NCI-H1092 (cell line): ENCODE results near the gene SCYGR4.
"Not testable (repeated sequence)": the region's sequence is repeated elsewhere in the genome, so short reads cannot be mapped to it uniquely, and the experiment has no call there.

Experiments
- DNase-seq: peaks from one replicate; lab custom pipeline; 2025; lab: John Stamatoyannopoulos, UW

The SCYGR4 gene, protein sequence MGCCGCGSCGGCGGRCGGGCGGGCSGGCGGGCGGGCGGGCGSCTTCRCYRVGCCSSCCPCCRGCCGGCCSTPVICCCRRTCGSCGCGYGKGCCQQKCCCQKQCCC

DNA sequence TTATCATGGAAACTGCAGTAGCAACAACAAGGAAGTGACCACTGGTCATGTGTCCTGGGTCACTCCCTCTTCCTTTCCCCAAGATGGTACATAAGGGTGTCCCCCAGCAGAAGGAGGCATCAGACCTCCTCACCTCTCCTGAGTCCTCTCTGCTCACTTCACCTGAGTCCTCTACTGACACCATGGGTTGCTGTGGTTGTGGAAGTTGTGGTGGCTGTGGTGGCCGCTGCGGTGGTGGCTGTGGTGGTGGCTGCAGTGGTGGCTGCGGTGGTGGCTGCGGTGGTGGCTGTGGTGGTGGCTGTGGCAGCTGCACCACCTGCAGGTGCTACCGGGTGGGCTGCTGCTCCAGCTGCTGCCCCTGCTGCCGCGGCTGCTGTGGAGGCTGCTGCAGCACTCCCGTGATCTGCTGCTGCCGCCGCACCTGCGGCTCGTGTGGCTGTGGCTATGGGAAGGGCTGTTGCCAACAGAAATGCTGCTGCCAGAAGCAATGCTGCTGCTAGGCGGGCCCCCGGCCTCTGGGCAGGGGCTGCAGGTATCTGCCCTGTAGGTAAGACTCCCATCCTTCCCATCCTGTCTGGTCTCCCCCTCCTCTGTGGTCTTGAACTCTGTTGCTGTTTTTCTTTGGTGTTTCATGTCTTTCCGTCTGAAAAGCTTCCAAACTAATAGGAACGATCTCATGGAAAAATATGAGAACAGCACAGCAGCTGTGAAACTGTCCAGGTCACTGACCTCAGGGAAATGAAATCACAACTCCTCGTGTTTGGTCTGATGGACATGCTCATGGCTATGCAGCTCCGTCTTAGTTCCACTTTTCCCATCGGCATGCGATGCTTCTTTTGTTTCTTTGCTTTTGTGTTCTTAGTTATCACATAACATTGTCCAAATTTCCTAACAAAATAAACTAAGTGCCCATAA, at the start of gene SCYGR4:
Gene SCYGR4 (plus strand): TSS at position 183 of the 915 bp plus-strand sequence. CDS start 0 bp downstream, at position 183.
- DNase-seq = no peak

- DNase-seq = no peak
These were observed 48.5 kb upstream of the SCYGR4 start for GRCh38 chr2:227568852-227569169.

DNA sequence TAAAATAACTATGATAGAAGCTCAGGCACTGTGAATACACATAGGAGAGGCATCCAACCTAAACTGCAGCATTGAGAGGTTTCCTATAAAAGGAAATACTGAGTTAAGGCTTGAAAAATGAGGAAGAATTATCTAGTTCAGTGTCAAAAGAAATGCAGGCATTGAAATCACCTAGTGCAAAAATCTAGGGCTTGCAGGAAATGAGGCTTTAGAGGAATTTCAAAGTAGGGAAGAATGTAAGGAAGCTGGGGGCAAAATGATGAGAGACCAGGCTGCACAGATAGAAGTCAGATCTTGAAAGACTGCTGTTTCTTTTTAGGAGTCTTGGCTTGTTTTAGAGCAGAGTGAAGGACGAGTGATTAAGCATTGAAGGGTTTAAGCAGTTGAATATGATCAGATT, 46.7 kb upstream of the SCYGR4 start:
- no peak for DNase-seq

- DNase-seq = no peak
These were observed 41.2 kb upstream of the SCYGR4 start for GRCh38 chr2:227576110-227576509.

DNA sequence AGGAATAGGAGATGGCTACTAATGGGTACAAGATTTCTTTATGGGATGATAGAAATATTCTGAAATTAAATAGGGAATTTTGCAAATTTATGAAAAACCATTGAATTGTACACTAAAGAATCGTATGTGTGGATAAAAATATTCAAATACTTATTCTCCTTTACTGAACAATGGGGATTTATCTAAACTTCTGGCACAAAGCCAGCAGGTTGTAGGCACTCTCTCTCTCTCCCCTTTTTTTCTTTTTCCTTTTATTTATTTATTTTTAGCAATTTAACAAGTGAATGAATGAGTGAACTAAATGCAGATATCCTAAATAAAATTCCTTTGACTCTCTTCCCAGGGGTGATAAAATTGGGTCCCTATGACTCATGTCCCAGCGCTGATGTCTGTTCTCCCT, 40.5 kb upstream of the SCYGR4 start:
- no peak for DNase-seq

DNA sequence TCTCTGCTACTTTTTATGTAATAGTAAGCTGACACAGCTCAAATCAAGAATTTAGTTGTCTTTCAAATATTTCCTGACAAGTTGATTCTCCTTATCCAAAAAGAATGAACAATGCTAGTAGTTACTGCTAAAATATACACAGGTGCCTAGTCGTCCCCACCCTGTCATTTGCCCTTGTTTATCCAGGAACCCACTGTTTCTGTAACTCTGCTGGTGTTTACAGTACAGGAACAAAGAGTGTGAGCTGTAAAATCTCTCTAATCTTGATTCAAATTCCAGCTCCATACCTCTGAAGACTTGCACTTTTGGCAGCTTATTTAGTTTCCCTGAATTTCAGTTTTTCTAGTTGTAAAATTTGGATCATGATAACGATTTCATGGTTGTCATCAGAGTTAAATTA, 39.7 kb upstream of the SCYGR4 start:
- no peak for DNase-seq

DNA sequence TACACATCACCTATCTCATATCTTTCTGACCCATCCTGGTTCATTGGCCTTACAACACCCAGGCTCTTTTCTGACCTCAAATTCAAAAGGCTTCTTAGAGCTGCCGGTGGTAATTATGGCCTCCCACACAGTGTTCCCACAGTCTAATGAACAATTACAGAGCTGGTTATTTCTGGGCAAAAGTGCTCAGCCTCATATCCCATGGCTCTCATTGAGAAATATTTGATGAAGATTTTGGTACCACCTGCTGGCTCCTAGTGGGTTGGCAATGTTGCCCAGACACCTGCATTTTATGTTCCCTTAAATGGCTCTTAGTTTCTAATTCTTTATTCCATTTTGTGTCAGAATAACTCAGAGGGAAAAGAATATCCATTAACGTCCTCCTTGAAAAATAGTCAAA, 38.7 kb upstream of the SCYGR4 start:
- DNase-seq = no peak

DNA sequence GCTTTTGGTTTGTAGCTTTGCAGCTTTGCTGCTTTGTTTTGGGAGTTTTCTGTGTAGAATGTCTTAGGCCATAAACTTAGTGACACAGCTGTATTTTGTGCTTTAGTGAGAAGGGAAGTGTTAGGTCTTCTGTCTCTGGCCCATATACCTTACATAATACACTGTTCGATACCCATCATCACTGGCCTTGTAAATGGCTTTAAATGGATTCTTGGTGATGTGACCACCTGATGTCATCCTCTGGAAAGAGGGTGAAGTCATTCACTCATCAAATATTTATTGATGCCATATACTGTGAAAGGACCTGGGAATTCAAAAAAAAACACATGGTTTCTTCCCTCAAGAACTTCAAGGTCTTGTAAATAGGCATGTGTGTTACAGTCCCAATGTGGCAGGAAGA, 37.5 kb upstream of the SCYGR4 start:
- no peak for DNase-seq

GRCh38 chr2:227582369-227582768, 34.9 kb upstream of the SCYGR4 start:
- DNase-seq = no peak

DNA sequence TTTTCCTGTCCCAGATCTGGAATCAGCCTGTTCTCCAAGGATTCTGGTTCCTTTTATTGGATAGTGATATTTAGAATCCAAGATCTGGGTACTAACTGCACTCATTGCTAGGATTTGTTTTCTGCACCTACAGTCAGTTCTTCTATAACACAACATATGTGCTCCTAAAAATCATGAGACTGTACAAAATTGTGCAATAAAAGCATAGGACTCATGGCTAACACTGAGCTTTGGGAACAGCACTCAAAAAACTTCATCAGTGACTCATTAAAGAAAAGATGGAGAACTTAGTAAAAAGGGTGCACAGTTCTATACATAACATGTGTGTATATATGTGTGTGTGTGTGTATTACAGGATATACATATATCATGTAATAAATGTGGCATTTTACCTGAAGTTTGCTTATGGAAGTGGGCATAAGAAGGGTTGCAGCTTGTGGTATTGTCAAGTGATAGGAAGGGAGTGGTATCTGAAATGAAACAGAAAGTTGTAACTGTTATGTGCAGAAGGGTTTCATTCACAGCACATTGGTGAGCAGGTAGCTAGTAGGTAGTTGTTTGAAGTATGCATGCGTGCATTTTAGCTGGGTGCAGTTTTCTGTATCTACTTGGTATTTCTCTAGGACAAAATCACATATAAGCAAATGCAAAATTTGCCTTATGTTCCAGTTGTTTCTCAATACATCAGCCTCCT, 24.5 kb upstream of the SCYGR4 start:
- no peak for DNase-seq

- DNase-seq = no peak
These were observed 21.5 kb upstream of the SCYGR4 start for GRCh38 chr2:227595797-227596196.

- no peak for DNase-seq
These were observed 20.3 kb upstream of the SCYGR4 start for GRCh38 chr2:227597036-227597435.

- no peak for DNase-seq
These were observed 19.3 kb upstream of the SCYGR4 start for GRCh38 chr2:227597998-227598397.

DNA sequence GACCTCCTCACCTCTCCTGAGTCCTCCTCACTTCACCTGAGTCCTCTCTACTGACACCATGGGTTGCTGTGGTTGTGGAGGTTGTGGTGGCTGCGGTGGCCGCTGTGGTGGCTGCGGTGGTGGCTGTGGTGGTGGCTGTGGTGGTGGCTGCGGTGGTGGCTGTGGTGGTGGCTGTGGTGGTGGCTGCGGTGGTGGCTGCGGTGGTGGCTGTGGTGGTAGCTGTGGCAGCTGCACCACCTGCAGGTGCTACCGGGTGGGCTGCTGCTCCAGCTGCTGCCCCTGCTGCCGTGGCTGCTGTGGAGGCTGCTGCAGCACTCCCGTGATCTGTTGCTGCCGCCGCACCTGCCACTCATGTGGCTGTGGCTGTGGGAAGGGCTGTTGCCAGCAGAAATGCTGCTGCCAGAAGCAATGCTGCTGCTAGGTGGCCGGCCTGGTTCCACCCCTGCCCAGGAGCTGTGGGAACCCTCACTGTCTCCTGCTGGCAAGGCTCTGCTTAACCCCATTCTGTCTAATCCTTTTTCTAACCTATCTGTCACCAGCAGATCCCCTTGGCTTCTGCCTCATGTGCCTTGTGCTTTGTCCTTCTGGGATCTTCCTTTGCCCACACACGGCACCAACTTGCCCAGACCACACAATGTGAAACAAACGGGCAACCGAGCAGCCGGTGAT, 18.3 kb upstream of the SCYGR4 start, which contains the start of gene SCYGR2:
Gene SCYGR2 (plus strand): TSS at position 59 of the 669 bp plus-strand sequence. CDS start 0 bp downstream, at position 59.
- DNase-seq = not testable (repeated sequence)

- DNase-seq = no peak
These were observed 14.9 kb upstream of the SCYGR4 start for GRCh38 chr2:227602358-227602757.

GRCh38 chr2:227606476-227606875, 10.8 kb upstream of the SCYGR4 start:
- no peak for DNase-seq

GRCh38 chr2:227607941-227608340, 9.4 kb upstream of the SCYGR4 start:
- DNase-seq = no peak

DNA sequence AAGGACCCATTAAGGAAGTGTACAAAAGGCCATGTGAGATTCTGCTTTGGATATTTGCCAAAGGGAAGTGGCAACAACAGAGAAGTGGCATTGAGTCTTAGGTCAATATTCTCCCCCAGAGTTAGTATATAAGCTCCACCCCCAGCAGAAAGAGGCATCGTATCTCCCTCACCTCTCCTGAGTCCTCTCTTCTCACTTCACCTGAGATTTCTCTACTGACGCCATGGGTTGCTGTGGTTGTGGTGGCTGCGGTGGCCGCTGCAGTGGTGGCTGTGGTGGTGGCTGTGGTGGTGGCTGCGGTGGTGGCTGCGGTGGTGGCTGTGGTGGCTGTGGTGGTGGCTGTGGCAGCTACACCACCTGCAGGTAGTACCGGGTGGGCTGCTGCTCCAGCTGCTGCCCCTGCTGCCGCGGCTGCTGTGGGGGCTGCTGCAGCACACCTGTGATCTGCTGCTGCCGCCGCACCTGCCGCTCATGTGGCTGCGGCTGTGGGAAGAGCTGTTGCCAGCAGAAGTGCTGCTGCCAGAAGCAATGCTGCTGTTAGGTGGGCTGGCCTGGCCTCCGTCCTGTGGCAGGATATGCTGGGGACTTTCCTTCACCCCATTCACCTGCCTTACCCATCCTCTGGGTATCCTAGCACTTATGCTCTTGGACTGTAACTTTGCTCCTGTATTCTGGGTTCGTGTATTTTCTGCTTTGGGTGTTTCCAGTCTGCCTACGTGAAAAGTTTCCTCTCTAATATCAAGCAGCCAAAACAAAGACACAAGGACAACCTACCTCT, 8.5 kb upstream of the SCYGR4 start:
- no peak for DNase-seq

GRCh38 chr2:227610123-227610522, 7.2 kb upstream of the SCYGR4 start:
- DNase-seq = no peak

DNA sequence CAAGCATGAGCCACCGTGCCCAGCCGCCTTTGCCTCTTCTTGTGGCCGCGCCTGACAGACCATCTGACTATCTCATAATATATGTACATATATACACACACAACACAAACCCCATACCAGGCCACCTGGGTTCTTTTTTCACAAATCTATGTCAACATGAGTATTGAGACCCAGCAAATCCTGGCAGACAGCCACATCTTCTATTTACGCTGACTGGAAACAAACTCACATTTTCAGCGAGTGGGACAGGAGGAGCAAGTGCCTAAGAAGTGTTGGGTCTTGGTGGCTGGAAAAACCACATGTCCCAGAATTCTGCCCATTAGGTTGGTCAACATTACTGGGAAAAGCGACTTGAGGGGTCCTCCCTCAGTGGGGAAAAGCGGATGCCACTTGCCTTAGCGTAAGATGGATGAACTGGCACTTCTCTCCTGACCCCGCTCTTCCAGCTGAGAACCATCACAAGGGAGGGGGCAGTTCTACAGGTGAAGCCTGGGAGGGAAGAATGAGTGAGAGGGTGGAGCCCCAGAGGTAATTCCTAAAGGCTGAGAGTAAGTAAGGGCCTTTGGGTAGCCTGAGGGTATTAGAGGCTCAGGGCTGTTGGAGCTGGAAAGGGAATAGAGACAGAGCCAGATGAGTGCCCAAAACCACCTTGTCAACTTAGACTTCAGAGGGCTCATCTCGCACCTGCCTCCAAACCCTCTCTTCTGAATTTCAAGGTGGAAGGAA, 4.6 kb upstream of the SCYGR4 start:
- peak; percentile 13 for DNase-seq

- DNase-seq = no peak
These were observed 4.0 kb upstream of the SCYGR4 start for GRCh38 chr2:227613272-227613660.
